Measurements from ENCODE around the gene EWSR1. TPM values are rescaled to one million over a fixed set of nuclear protein-coding genes. Genes with fewer than 3 reads are reported as not detected.

EWSR1 gene
- total and polyA plus RNA-seq, 2 experiments from 2014 or later = 391 to 427 TPM

DNA sequence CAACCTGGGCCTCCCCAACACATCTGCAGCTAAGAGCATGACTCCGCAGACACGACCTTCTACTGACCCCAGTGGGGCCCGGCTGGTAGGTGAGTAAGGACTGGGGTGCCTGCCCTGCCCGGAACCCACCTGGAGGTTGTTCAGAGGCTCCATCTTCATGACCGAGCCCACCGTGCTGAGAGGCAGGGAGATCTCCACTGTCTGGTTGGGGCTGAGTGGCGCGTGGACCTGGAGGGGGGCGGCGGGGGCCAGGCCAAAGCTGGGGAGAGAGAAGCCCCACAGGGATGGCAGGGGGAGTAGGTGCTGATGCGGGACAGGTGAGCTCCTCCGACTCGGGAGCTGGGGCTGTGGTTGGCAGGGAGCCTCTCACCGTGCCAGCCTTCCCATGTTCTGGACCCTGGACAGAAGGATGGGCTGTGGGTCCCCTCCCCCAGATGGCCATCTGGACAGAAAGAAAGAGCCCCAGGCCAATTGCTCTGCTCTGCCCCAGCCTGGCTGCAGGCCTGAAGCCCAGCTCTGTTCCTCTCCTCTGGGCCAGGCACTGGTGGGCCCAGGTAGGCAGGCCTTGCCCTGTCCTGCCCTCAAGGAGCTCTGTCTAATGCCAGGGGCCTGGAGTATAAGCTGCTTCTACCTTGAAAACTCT is 63.7 kb downstream of the EWSR1 start (continued):
- TF ChIP-seq, protein P1, sequence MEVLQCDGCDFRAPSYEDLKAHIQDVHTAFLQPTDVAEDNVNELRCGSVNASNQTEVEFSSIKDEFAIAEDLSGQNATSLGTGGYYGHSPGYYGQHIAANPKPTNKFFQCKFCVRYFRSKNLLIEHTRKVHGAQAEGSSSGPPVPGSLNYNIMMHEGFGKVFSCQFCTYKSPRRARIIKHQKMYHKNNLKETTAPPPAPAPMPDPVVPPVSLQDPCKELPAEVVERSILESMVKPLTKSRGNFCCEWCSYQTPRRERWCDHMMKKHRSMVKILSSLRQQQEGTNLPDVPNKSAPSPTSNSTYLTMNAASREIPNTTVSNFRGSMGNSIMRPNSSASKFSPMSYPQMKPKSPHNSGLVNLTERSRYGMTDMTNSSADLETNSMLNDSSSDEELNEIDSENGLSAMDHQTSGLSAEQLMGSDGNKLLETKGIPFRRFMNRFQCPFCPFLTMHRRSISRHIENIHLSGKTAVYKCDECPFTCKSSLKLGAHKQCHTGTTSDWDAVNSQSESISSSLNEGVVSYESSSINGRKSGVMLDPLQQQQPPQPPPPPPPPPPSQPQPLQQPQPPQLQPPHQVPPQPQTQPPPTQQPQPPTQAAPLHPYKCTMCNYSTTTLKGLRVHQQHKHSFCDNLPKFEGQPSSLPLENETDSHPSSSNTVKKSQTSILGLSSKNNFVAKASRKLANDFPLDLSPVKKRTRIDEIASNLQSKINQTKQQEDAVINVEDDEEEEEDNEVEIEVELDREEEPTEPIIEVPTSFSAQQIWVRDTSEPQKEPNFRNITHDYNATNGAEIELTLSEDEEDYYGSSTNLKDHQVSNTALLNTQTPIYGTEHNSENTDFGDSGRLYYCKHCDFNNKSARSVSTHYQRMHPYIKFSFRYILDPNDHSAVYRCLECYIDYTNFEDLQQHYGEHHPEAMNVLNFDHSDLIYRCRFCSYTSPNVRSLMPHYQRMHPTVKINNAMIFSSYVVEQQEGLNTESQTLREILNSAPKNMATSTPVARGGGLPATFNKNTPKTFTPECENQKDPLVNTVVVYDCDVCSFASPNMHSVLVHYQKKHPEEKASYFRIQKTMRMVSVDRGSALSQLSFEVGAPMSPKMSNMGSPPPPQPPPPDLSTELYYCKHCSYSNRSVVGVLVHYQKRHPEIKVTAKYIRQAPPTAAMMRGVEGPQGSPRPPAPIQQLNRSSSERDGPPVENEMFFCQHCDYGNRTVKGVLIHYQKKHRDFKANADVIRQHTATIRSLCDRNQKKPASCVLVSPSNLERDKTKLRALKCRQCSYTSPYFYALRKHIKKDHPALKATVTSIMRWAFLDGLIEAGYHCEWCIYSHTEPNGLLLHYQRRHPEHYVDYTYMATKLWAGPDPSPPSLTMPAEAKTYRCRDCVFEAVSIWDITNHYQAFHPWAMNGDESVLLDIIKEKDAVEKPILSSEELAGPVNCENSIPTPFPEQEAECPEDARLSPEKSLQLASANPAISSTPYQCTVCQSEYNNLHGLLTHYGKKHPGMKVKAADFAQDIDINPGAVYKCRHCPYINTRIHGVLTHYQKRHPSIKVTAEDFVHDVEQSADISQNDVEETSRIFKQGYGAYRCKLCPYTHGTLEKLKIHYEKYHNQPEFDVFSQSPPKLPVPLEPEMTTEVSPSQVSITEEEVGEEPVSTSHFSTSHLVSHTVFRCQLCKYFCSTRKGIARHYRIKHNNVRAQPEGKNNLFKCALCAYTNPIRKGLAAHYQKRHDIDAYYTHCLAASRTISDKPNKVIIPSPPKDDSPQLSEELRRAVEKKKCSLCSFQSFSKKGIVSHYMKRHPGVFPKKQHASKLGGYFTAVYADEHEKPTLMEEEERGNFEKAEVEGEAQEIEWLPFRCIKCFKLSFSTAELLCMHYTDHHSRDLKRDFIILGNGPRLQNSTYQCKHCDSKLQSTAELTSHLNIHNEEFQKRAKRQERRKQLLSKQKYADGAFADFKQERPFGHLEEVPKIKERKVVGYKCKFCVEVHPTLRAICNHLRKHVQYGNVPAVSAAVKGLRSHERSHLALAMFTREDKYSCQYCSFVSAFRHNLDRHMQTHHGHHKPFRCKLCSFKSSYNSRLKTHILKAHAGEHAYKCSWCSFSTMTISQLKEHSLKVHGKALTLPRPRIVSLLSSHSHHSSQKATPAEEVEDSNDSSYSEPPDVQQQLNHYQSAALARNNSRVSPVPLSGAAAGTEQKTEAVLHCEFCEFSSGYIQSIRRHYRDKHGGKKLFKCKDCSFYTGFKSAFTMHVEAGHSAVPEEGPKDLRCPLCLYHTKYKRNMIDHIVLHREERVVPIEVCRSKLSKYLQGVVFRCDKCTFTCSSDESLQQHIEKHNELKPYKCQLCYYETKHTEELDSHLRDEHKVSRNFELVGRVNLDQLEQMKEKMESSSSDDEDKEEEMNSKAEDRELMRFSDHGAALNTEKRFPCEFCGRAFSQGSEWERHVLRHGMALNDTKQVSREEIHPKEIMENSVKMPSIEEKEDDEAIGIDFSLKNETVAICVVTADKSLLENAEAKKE (CRISPR knock-in tag; IDR thresholded peaks at IDR 0.05) = no peak
- no peak for TF ChIP-seq ZNF331 (CRISPR knock-in tag; IDR thresholded peaks at IDR 0.05; ENCODE audit: low read depth)
- no peak for TF ChIP-seq EZH2 (IDR thresholded peaks at IDR 0.05; ENCODE audit: low read depth, unreplicated experiment)
- TF ChIP-seq, protein P2, sequence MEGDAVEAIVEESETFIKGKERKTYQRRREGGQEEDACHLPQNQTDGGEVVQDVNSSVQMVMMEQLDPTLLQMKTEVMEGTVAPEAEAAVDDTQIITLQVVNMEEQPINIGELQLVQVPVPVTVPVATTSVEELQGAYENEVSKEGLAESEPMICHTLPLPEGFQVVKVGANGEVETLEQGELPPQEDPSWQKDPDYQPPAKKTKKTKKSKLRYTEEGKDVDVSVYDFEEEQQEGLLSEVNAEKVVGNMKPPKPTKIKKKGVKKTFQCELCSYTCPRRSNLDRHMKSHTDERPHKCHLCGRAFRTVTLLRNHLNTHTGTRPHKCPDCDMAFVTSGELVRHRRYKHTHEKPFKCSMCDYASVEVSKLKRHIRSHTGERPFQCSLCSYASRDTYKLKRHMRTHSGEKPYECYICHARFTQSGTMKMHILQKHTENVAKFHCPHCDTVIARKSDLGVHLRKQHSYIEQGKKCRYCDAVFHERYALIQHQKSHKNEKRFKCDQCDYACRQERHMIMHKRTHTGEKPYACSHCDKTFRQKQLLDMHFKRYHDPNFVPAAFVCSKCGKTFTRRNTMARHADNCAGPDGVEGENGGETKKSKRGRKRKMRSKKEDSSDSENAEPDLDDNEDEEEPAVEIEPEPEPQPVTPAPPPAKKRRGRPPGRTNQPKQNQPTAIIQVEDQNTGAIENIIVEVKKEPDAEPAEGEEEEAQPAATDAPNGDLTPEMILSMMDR (conservative IDR thresholded peaks at IDR 0.05; ENCODE audit: low read depth in 2 of 2) = no peak
- TF ChIP-seq ZNF114 (CRISPR knock-in tag; IDR thresholded peaks at IDR 0.05) = no peak
- no peak for TF ChIP-seq STAT1 (IDR thresholded peaks at IDR 0.05; ENCODE audit: unreplicated experiment)
- TF ChIP-seq EZH2phosphoT487 (IDR thresholded peaks at IDR 0.05; ENCODE audit: unreplicated experiment) = no peak

Data from GM23338 (cell line).